Measurements from ENCODE around the gene PIAS1. TPM values are rescaled to one million over a fixed set of nuclear protein-coding genes. Genes with fewer than 3 reads are reported as not detected.

Gene PIAS1
- total RNA-seq, 1 donor from 2014 or later, result 12.0 TPM

DNA sequence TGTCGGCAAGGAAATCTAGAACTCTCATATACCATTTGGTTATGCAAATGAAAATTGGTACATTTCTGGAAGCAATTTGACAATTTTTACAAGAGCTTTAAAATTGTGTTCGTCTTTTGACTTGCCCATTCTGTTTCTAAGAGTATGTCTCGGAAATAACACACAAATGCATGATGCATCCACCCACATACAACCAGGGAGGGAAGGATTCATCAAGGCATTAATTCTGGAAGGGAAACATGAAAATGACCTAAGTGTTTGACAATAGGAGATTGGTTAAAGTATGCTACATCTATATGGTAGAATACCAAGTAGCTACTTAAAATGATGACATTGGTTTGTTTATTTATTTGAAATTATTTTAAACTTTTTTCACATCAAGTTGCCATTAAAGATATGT lies 58.6 kb downstream of the PIAS1 start:
- no peak overlapping the region for H3K4me3 ChIP-seq (ENCODE audit: low read depth, low read length)
- TF ChIP-seq, protein P1, sequence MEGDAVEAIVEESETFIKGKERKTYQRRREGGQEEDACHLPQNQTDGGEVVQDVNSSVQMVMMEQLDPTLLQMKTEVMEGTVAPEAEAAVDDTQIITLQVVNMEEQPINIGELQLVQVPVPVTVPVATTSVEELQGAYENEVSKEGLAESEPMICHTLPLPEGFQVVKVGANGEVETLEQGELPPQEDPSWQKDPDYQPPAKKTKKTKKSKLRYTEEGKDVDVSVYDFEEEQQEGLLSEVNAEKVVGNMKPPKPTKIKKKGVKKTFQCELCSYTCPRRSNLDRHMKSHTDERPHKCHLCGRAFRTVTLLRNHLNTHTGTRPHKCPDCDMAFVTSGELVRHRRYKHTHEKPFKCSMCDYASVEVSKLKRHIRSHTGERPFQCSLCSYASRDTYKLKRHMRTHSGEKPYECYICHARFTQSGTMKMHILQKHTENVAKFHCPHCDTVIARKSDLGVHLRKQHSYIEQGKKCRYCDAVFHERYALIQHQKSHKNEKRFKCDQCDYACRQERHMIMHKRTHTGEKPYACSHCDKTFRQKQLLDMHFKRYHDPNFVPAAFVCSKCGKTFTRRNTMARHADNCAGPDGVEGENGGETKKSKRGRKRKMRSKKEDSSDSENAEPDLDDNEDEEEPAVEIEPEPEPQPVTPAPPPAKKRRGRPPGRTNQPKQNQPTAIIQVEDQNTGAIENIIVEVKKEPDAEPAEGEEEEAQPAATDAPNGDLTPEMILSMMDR (conservative IDR thresholded peaks at IDR 0.05; ENCODE audit: low read depth, low read length), result no peak
- no peak for DNase-seq (ENCODE audit: low read depth)

DNA sequence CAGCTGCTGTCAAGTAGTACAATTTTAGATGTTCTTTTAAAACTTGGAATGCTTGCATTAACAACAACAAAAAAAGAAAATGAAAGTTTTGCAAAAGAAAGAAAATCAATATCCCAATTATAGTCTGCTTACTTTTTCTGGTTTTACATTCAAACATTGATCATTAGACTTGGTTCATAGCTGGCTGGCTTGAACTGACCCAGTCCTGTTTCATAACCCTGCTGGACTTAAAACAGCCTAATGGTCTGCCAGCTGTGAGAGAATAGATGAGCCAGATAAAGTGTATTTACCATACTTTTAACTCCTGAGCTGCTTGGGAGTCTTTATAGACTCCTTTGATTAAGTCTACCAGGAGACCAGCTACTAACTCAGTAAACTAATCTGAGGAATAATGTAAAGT lies 59.2 kb downstream of the PIAS1 start:
- TF ChIP-seq, protein P1 (conservative IDR thresholded peaks at IDR 0.05; ENCODE audit: low read depth, low read length), result no peak
- no peak overlapping the region for H3K4me3 ChIP-seq (ENCODE audit: low read depth, low read length)
- no peak for DNase-seq (ENCODE audit: low read depth)

DNA sequence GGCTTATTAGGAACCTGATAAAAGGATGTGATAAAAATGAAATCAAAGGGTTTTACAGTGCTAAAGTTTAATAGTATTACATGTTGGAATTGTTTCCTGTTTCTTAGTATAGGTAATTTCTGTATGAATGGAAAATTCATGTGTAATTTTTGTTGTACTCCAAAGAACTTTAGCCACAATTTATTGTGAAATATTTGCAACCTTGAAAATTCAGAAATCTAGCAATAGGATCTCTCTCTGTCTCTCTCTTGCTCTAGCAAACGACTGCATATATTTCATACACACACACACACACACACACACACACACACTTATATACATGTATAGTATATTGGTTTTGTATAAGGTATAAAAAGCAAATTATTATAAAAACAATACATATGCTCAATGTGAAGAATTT lies 59.6 kb downstream of the PIAS1 start:
- TF ChIP-seq, protein P1 (conservative IDR thresholded peaks at IDR 0.05; ENCODE audit: low read depth, low read length), result no peak
- DNase-seq (ENCODE audit: low read depth), result no peak
- peak overlapping the region; percentile 27 for H3K4me3 ChIP-seq (ENCODE audit: low read depth, low read length)

DNA sequence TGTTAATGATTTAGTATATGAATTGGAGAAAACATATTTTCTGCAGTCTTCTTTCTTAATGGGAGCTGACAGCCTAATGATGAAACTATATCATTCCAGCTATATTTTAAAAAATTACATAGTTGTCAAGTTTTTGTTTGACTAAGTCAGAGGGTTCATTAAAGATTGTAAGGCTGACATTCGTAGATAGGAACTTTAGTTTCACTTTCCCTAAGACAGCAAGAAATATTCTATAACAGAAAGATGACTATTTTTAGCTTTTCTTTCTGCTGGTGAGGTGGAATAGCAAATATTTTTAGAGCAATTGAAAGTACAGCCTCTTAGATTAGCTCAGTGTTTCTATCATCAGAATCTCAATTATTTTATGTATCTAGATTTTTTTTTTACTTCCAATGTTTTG lies 60.2 kb downstream of the PIAS1 start:
- TF ChIP-seq, protein P1 (conservative IDR thresholded peaks at IDR 0.05; ENCODE audit: low read depth, low read length), result no peak
- peak overlapping the region; percentile 27 for H3K4me3 ChIP-seq (ENCODE audit: low read depth, low read length)
- no peak for DNase-seq (ENCODE audit: low read depth)

DNA sequence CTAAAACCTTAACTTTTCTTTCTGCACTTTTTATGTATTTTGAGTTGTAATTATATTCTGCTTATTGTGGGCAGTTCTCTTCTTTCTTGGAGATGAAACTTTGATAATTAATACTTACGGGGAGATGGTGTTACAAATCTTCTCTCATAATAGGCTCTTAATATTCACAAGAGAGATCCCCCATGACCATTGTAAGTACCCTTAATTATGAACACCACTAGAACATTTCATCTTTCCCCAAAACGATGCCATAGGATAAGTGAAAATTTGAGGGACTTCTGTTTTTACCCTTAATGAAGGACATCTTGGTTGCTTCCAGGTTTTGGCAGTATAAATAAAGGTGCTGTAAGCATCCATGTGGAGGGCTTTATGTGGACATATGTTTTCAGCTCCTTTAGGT lies 60.7 kb downstream of the PIAS1 start:
- no peak for DNase-seq (ENCODE audit: low read depth)
- TF ChIP-seq, protein P1 (conservative IDR thresholded peaks at IDR 0.05; ENCODE audit: low read depth, low read length), result no peak
- H3K4me3 ChIP-seq (ENCODE audit: low read depth, low read length), result peak overlapping the region; percentile 27

DNA sequence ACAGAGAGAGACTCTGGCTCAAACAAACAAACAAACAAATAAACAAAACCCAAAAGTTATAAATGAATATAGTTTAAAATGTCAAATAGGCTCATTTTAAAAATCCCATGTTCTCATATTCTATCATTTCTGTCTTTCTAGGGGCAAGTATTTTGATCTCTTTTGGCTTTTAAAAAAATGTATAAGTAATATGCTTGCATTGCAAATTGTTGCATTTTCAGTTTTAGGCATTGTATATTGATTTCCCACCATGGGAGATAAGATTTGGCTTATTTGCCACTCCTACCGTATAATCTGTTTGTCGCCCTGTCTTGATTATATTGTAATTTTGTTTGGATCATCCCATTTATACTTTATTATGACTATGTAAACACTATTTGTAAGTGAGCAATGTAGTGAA lies 70.6 kb downstream of the PIAS1 start:
- no peak for DNase-seq (ENCODE audit: low read depth)
- TF ChIP-seq, protein P1 (conservative IDR thresholded peaks at IDR 0.05; ENCODE audit: low read depth, low read length), result no peak
- no peak overlapping the region for H3K4me3 ChIP-seq (ENCODE audit: low read depth, low read length)

DNA sequence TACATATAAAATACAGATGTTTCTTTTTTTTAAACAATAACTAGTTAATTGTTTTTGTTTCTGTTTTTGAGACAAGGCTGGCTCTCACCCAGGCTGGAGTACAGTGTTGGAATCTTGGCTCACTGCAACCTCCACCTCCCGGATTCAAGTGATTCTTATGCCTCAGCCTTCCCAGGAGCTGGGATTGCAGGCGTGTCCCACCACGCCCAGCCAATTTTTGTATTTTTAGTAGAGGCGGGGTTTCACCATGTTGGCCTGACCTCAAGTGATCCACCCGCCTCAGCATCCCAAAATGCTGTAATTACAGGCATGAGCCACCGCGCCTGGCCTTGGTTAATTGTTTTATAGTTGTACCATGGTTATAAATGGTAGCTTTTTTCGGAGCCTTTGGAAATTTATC lies 72.3 kb downstream of the PIAS1 start:
- TF ChIP-seq, protein P1 (conservative IDR thresholded peaks at IDR 0.05; ENCODE audit: low read depth, low read length), result no peak
- H3K4me3 ChIP-seq (ENCODE audit: low read depth, low read length), result no peak overlapping the region
- DNase-seq (ENCODE audit: low read depth), result no peak
